ENCODE data around the gene NINL. TPM values are rescaled to one million over a fixed set of nuclear protein-coding genes. Genes with fewer than 3 reads are reported as not detected.

NINL gene
- polyA plus RNA-seq, 4 donors: 1.1 to 30.8 (median 5.5) TPM

GRCh38 chr20:25464501-25465242 is 120.7 kb downstream of the NINL start:
- no peaks in the 10 kb centered on the region for H3K9me3 ChIP-seq (ENCODE audit: control insufficient read depth in 2 of 2, insufficient read depth in 1 of 2, low read depth in 1 of 2, low read length in 1 of 2)

DNA sequence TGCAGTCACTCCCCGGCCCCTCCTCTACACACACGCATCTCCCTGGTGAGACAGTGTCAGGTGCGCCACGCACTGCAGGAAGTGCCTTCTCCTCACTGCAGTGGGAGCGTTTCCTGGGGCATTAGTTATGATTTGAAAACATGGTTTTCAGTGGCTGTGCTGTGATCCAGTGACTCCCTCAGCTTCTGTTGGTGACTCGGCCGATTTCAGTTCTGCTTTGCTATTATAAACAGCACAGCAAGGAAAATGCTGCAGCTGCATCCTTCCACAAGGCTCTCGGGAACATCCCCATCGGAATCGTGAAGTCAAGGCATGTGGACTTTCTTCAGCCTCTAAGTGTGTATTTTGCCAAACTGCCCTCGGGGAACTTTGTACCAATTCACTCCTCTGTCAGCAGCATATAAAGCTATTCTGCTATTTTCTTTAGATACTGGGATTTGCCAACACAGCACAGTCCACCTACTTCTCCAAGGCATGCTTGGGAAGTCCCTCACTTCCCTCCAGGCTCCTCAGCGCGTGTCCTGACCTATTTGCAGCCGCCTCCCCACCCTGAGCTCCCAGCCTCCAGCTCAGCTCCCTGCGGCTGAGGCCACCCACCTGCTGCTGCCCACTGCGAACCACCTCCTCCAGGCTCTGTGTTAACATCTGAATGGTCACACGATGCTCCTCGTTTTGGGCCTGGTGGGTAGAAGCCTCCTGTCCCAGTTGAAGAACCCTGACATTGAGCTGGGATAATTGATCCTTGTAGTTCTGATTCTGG is 123.4 kb downstream of the NINL start:
- H3K4me3 ChIP-seq (ENCODE audit: low read depth in 1 of 3, low read length in 3 of 3): no peak overlapping the region
- H3K27ac ChIP-seq (ENCODE audit: low read depth in 1 of 3, low read length in 2 of 3): no peak overlapping the region
- H3K27me3 ChIP-seq (ENCODE audit: control insufficient read depth in 3 of 3, insufficient read depth in 3 of 3, low read length in 3 of 3): no peaks in the 10 kb centered on the region
- H3K36me3 ChIP-seq (ENCODE audit: control insufficient read depth in 3 of 3, insufficient read depth in 2 of 3, low read depth in 1 of 3, low read length in 3 of 3): peaks cover 0 to 68% (median 0%) of the 10 kb centered on the region in 3 donors
- 78 to 84% (median 79%) methylated on average over 18 of the region's 18 CpGs for WGBS, 3 donors
- DNase-seq: no peak
- no peaks in the 10 kb centered on the region for H3K9me3 ChIP-seq (ENCODE audit: control insufficient read depth in 2 of 2, insufficient read depth in 1 of 2, low read depth in 1 of 2, low read length in 1 of 2)
- FAIRE-seq: no peak
- no peaks in the 10 kb centered on the region for H3K4me1 ChIP-seq (ENCODE audit: control insufficient read depth in 3 of 3, insufficient read depth in 2 of 3, low read depth in 1 of 3, low read length in 2 of 3)

More at GRCh38 chr20:25464501-25465242, 120.7 kb downstream of the NINL start:
- FAIRE-seq (no peak), DNase-seq (no peak)
- Histone ChIP-seq H3K4me3 (ENCODE audit: low read depth in 1 of 3, low read length in 3 of 3) (no peak overlapping the region), H3K27me3 (ENCODE audit: control insufficient read depth in 3 of 3, insufficient read depth in 3 of 3, low read length in 3 of 3) (no peaks in the 10 kb centered on the region), H3K27ac (ENCODE audit: low read depth in 1 of 3, low read length in 2 of 3) (no peak overlapping the region), H3K36me3 (ENCODE audit: control insufficient read depth in 3 of 3, insufficient read depth in 2 of 3, low read depth in 1 of 3, low read length in 3 of 3) (peaks cover 0 to 78% (median 0%) of the 10 kb centered on the region in 3 donors), H3K4me1 (ENCODE audit: control insufficient read depth in 3 of 3, insufficient read depth in 2 of 3, low read depth in 1 of 3, low read length in 2 of 3) (no peaks in the 10 kb centered on the region)
- WGBS, 3 donors: 76 to 87% (median 86%) methylated on average over 13 of the region's 13 CpGs

- H3K4me1 ChIP-seq (ENCODE audit: control insufficient read depth in 3 of 3, insufficient read depth in 2 of 3, low read depth in 1 of 3, low read length in 2 of 3): no peaks in the 10 kb centered on the region
- no peak overlapping the region for H3K27ac ChIP-seq (ENCODE audit: low read depth in 1 of 3, low read length in 2 of 3)
- H3K4me3 ChIP-seq (ENCODE audit: low read depth in 1 of 3, low read length in 3 of 3): no peak overlapping the region
- DNase-seq (no peak), FAIRE-seq (no peak)
- no peaks in the 10 kb centered on the region for H3K27me3 ChIP-seq (ENCODE audit: control insufficient read depth in 3 of 3, insufficient read depth in 3 of 3, low read length in 3 of 3)
- WGBS, 3 donors: 82 to 94% (median 86%) methylated on average over 9 of the region's 9 CpGs
- H3K36me3 ChIP-seq (ENCODE audit: control insufficient read depth in 3 of 3, insufficient read depth in 2 of 3, low read depth in 1 of 3, low read length in 3 of 3): peaks cover 0 to 62% (median 0%) of the 10 kb centered on the region in 3 donors
- H3K9me3 ChIP-seq (ENCODE audit: control insufficient read depth in 2 of 2, insufficient read depth in 1 of 2, low read depth in 1 of 2, low read length in 1 of 2): no peaks in the 10 kb centered on the region
Observed at GRCh38 chr20:25461281-25461650, 124.1 kb downstream of the NINL start.

- Histone ChIP-seq H3K4me3 (ENCODE audit: low read depth in 1 of 3, low read length in 3 of 3) (no peak overlapping the region), H3K27me3 (ENCODE audit: control insufficient read depth in 3 of 3, insufficient read depth in 3 of 3, low read length in 3 of 3) (no peaks in the 10 kb centered on the region), H3K36me3 (ENCODE audit: control insufficient read depth in 3 of 3, insufficient read depth in 2 of 3, low read depth in 1 of 3, low read length in 3 of 3) (peaks cover 0 to 59% (median 0%) of the 10 kb centered on the region in 3 donors), H3K9me3 (ENCODE audit: control insufficient read depth in 2 of 2, insufficient read depth in 1 of 2, low read depth in 1 of 2, low read length in 1 of 2) (no peaks in the 10 kb centered on the region), H3K4me1 (ENCODE audit: control insufficient read depth in 3 of 3, insufficient read depth in 2 of 3, low read depth in 1 of 3, low read length in 2 of 3) (no peaks in the 10 kb centered on the region), H3K27ac (ENCODE audit: low read depth in 1 of 3, low read length in 2 of 3) (no peak overlapping the region)
- FAIRE-seq: no peak
- no peak for DNase-seq
- WGBS, 3 donors: 90 to 92% (median 91%) methylated on average over 16 to 19 of the region's 19 CpGs
Observed at GRCh38 chr20:25460566-25461280, 124.6 kb downstream of the NINL start.

GRCh38 chr20:25459916-25460535 is 125.3 kb downstream of the NINL start:
- no peak for DNase-seq
- H3K27ac ChIP-seq (ENCODE audit: low read depth in 1 of 3, low read length in 2 of 3): no peak overlapping the region
- H3K9me3 ChIP-seq (ENCODE audit: control insufficient read depth in 2 of 2, insufficient read depth in 1 of 2, low read depth in 1 of 2, low read length in 1 of 2): no peaks in the 10 kb centered on the region
- FAIRE-seq: no peak
- no peaks in the 10 kb centered on the region for H3K4me1 ChIP-seq (ENCODE audit: control insufficient read depth in 3 of 3, insufficient read depth in 2 of 3, low read depth in 1 of 3, low read length in 2 of 3)
- 68 to 82% (median 71%) methylated on average over 12 of the region's 12 CpGs for WGBS, 3 donors
- no peaks in the 10 kb centered on the region for H3K27me3 ChIP-seq (ENCODE audit: control insufficient read depth in 3 of 3, insufficient read depth in 3 of 3, low read length in 3 of 3)
- H3K4me3 ChIP-seq (ENCODE audit: low read depth in 1 of 3, low read length in 3 of 3): no peak overlapping the region
- H3K36me3 ChIP-seq (ENCODE audit: control insufficient read depth in 3 of 3, insufficient read depth in 2 of 3, low read depth in 1 of 3, low read length in 3 of 3): peaks cover 0 to 59% (median 0%) of the 10 kb centered on the region in 3 donors

DNA sequence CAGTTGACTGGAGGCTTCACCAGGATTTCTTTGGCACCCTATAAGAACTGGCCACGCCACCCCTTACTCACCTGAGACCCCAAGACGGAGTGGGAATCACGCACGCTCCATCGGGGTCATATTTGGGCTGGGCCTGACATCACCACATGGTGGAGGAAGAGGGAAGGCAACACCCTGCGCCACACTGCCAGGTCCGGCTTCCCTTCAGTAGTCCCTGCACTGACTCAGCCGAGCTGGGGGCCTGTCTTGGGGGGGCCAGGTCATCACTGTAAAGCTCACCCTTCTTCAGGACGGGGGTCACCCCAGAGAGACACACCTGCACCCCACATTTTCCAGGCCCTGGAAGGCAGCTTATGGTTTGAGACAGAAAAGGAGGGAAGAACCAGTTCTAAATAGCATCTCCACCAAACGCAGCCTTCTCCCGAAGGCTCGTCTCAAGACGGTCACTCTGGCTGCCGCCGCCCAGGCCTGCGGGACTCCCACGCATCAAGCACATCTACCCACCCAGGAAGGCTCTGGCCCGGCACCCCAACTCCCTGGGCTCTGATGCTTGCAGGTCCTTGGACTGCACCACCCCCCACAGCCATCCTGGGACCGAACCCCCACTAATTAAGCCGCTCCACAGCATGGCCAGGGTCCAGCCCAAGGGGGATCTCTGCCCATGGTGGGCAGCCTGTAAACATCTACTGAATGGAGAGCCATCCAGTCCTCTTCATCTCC is 126.1 kb downstream of the NINL start:
- Histone ChIP-seq H3K4me1 (ENCODE audit: control insufficient read depth in 3 of 3, insufficient read depth in 2 of 3, low read depth in 1 of 3, low read length in 2 of 3) (no peaks in the 10 kb centered on the region), H3K4me3 (ENCODE audit: low read depth in 1 of 3, low read length in 3 of 3) (no peak overlapping the region), H3K36me3 (ENCODE audit: control insufficient read depth in 3 of 3, insufficient read depth in 2 of 3, low read depth in 1 of 3, low read length in 3 of 3) (peaks cover 0 to 60% (median 0%) of the 10 kb centered on the region in 3 donors), H3K9me3 (ENCODE audit: control insufficient read depth in 2 of 2, insufficient read depth in 1 of 2, low read depth in 1 of 2, low read length in 1 of 2) (no peaks in the 10 kb centered on the region), H3K27ac (ENCODE audit: low read depth in 1 of 3, low read length in 2 of 3) (no peak overlapping the region), H3K27me3 (ENCODE audit: control insufficient read depth in 3 of 3, insufficient read depth in 3 of 3, low read length in 3 of 3) (no peaks in the 10 kb centered on the region)
- 90 to 94% (median 90%) methylated on average over 19 to 20 of the region's 20 CpGs for WGBS, 3 donors
- no peak for FAIRE-seq
- no peak for DNase-seq

DNA sequence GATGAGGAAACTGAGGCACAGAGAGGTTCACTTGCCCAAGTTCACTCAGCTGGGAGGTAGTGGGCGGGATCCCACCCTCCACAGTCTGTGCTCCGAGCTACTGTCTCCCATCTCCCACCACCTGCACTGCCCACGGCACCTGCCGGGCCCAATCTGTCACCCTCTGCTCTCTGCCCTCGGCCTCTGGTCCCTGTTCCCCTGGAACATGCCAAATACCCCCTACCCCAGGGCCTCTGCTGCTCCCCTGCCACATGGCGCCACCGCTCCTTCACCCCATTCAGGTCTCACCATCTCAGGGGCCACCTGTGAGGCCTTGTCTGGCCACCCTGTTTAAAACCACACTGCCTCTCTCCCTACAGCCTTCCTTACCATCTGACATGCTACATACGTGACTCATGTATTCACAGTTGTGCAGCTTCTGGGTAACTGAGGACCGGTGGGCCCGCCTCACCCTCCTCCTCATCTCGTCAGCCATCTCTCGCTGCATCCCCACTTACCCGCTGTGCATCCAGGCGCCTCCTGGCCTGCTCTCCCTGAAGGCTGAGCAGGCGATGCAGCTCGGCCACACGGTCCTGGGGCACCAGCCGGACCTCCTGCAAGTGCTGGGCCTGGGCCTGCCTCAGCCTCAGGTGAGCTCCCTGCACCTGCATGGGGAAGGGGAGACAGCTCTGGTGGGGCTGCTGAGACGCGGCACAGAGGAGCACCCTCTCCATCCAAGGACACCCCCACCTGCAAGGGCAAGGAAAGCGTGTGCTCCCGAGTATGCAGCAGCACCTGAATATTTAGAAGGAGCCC is 127.2 kb downstream of the NINL start:
- Histone ChIP-seq H3K27ac (ENCODE audit: low read depth in 1 of 3, low read length in 2 of 3) (no peak overlapping the region), H3K36me3 (ENCODE audit: control insufficient read depth in 3 of 3, insufficient read depth in 2 of 3, low read depth in 1 of 3, low read length in 3 of 3) (peaks cover 0 to 65% (median 0%) of the 10 kb centered on the region in 3 donors), H3K4me3 (ENCODE audit: low read depth in 1 of 3, low read length in 3 of 3) (no peak overlapping the region), H3K4me1 (ENCODE audit: control insufficient read depth in 3 of 3, insufficient read depth in 2 of 3, low read depth in 1 of 3, low read length in 2 of 3) (no peaks in the 10 kb centered on the region), H3K9me3 (ENCODE audit: control insufficient read depth in 2 of 2, insufficient read depth in 1 of 2, low read depth in 1 of 2, low read length in 1 of 2) (no peaks in the 10 kb centered on the region), H3K27me3 (ENCODE audit: control insufficient read depth in 3 of 3, insufficient read depth in 3 of 3, low read length in 3 of 3) (no peaks in the 10 kb centered on the region)
- FAIRE-seq (no peak), DNase-seq (no peak)
- WGBS, 3 donors: 90 to 95% (median 93%) methylated on average over 22 of the region's 22 CpGs

All from small intestine (tissue), 7 donors.